Measurements from ENCODE around the gene EXOC2.

The EXOC2 gene

DNA sequence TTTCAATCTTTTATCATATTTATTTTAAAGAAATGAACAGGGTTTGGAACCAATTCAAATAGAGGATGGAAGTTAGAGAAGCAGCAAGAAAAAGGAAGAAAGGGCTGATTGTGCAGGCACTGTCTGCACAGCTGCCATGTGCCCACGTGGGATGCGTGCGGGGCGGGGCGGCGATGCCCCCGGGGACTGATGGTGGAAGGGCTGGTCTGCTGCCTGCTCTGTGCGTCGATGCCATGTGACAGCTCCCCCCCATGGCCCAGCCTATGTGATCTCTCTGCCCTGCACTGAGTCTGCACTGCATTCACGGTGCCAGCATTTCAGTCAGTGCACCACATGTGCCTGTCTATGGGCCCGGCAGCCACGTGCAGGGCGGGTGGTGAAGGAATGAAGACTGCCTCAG lies 205.0 kb downstream of the EXOC2 start:
- no peak overlapping the region for H3K27ac ChIP-seq
- TF ChIP-seq CTCF (conservative IDR thresholded peaks at IDR 0.05), result no peak
- TF ChIP-seq ZFX (IDR thresholded peaks at IDR 0.05), result no peak

GRCh38 chr6:485655-486170 lies 207.2 kb downstream of the EXOC2 start:
- H3K27ac ChIP-seq, result no peak overlapping the region
- no peak for TF ChIP-seq CTCF (conservative IDR thresholded peaks at IDR 0.05)

- H3K27ac ChIP-seq, result no peak overlapping the region
- TF ChIP-seq CTCF (conservative IDR thresholded peaks at IDR 0.05) (no peak), ZFX (IDR thresholded peaks at IDR 0.05) (no peak)
These were observed 208.2 kb downstream of the EXOC2 start for GRCh38 chr6:484746-485145.

DNA sequence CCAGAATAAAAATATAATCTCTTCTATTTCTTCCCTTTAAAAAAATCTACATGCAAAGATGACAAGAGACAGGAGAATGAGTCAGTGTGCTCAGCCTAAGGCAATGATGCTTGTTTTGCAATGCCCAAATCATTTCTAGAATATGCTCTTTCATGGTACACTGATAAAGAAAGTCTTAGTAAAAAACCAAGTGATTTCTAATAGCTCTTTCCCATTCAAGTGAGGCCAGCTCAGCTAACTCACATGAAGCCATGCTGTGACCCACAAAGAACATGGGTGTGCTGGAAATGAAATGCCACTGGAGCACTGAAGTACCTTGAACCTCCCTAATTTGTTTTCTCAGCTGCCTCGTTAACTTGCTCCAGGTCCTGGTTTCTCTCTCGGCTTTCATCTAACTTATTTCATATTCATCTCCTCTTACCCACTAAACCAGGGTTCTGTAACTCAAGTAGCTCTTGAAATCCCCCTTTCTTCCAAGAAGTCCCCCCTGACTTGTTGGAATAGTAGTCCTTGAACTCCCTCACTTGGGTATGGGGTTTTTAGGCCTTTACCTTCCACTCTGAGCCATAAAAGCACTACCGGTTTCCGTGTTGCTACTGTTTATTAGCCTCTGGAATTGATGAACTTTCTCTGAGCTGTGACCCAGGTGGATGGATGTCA lies 208.7 kb downstream of the EXOC2 start:
- no peak overlapping the region for H3K27ac ChIP-seq
- TF ChIP-seq ZFX (IDR thresholded peaks at IDR 0.05), result no peak
- TF ChIP-seq CTCF (conservative IDR thresholded peaks at IDR 0.05), result no peak

DNA sequence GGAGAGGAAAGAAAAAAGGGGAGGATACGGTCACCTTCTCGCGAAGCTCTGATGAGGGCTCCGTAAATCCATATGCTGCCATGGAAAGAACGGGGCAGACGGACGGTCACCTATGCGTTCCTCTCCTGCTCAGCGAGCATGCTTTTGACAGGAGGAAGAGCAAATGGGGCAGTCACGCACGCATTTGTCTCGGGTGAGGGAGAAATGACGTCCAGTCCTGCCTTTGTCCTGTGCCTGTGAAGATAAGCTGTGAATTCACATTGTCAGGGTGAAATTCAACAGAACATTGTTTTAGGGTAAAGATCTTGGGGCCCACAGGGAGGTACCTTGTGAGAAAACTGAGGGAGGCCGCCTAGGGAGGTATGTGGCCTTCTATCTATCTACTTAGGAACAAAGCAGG lies 217.6 kb downstream of the EXOC2 start:
- TF ChIP-seq ZFX (IDR thresholded peaks at IDR 0.05) (no peak), CTCF (conservative IDR thresholded peaks at IDR 0.05) (no peak)
- H3K27ac ChIP-seq, result no peak overlapping the region

- TF ChIP-seq ZFX (IDR thresholded peaks at IDR 0.05) (no peak), CTCF (conservative IDR thresholded peaks at IDR 0.05) (no peak)
- no peak overlapping the region for H3K27ac ChIP-seq
These were observed 218.3 kb downstream of the EXOC2 start for GRCh38 chr6:474453-475185.

- TF ChIP-seq ZFX (IDR thresholded peaks at IDR 0.05) (no peak), CTCF (conservative IDR thresholded peaks at IDR 0.05) (no peak)
- H3K27ac ChIP-seq, result no peak overlapping the region
These were observed 219.0 kb downstream of the EXOC2 start for GRCh38 chr6:473768-474452.

Measured in C4-2B (cell line).